HG03442 (cell line): ENCODE results near the gene SPATA32.

Experiments
- ATAC-seq: cut with Tn5 transposase; IDR thresholded peaks from one replicate; pipeline ENCODE4 v1.9.1; 2021; ENCODE audit warnings: mild to moderate bottlenecking, moderate library complexity; ENCODE audit not compliant: unreplicated experiment

The SPATA32 gene

DNA sequence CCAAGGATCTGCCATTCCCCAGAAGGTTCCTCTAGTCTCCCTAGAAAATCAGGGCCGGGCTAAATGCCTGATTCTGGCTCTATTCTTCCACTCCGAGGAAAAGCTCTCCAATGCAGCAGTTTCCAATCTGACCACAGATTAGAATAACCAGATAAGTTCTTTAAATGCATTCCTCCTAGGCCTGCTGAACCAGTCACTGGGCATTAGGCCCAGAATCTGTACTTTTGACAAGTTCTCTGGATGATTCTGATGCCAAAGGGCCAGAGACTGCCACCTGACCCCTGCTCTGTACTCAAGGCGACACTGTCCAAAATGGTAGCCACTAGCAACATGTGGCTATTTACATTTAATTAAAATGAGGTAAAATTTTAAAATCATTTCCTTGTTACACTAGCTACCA lies 32.6 kb upstream of the SPATA32 start:
- no peak for ATAC-seq

DNA sequence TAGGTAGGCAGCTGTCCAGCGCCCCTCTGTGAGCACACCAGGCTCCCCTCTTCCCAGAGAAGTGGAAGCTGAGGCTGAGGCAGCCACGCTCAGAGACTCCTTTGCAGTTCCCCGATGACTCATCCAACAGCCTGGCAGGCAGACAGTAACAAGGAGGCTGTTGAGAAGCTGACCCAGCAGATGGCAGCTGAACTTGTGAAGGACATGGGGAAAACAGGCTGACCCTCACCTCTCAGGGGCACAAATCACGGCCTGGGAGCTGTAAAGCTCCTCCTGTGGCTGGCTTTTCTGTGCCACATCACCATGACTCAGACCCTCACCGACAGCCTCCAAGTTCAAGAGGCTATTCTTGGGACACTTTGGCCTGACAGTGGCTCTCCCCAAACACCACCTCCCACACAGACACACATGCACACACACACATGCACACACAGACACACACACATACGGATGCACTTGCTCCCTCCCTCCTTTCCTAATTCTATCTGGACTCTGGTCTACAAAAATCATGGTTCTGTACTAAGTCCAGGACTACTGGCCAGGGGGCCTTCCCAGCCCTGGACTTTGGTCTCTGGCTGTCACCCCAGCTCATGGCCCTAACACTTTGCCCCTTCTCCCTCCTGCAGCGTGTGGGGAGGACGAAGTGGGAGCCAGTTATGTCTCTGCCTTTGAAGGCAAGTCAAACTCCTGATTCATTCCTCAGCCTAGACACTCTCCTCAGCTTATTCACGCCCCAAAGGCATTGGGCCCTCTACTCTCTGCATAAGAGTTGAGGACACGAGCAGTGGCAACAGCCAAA lies 31.7 kb upstream of the SPATA32 start:
- ATAC-seq = no peak

DNA sequence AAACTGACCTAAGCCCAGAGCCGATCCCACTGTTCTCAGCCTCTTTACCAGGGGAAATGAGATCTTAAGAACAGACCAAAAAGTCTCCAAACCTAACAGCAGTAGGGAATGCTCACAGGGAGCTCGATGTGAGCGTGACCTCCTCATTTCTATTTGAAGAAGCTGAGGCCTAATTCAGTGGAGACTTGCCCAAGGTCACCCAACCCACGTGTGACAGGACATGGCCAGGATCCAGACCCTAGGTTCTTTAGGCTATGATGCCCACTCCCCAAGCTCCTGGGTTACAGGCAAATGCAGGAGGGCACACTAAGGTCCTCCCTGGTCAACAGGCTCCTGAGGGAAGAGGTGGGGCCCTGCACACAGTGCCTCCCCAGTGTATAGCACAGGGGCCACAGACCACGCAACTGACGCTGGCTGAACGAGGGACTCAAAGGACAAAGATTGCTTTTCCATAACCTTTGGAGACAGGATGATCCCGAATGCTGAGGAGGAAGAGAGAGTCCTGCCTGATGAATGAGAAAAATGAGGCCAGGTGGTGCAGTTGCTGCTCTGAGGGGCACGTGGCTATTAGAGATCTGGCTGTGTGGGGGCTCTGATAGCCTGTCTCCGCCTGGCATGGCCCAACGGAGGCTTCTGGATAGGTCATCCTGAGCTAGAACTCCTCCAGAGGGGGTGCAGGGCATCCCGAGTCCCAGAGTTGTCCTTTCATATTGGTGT lies 31.0 kb upstream of the SPATA32 start:
- no peak for ATAC-seq

DNA sequence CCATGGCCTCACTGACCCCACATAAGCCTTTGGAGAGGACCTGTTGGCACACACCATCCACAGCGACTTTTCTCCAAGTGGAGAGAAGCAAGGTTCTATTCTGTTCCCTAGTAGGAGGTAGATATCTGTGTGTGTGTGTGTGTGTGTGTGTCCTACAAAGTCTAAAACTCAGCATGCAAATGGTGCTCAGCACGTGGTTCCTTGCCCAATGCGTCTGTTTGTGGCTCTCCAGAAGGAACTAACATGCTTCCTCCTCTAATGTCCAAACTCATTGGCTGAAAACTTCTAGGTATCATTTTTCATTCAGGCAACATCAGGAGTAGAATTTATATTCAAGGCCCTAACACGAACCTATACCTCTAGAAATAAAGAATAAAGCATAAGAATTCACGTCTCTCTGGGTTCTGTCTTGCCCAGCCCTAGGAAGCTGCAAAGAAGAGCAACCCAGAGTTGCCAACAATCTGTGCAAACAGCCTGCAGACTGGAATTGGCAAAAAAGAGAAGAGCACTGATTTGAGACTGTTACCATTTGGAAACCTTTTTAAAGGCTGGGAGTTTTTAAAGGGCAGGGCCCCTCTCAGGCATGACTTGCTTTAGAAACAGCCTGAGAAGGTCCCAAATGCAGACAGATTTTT lies 29.4 kb upstream of the SPATA32 start:
- no peak for ATAC-seq

DNA sequence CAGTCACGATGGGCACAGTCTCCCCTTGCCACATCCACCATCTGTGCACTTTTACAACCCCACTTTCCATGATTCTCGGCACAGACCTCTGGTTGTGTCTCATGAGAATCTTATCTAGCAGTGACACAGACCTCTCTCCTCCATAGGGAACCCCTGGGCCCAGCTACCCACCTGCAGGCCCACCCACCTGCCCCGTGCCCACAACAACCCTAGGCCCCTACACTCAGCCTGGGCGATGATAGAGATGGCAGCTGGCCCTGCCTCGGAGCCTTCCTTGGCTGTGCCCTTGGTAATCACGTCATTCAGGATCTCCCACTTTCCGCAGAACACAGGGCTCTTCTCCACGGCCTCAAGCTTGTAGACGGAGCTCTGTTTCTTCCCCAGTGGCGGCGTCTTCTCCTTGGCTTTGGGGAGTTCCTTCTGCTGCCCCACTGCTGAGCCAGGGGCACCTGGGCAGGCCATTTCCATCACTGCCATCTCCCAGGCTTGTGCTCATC lies 28.4 kb upstream of the SPATA32 start:
- ATAC-seq = no peak

DNA sequence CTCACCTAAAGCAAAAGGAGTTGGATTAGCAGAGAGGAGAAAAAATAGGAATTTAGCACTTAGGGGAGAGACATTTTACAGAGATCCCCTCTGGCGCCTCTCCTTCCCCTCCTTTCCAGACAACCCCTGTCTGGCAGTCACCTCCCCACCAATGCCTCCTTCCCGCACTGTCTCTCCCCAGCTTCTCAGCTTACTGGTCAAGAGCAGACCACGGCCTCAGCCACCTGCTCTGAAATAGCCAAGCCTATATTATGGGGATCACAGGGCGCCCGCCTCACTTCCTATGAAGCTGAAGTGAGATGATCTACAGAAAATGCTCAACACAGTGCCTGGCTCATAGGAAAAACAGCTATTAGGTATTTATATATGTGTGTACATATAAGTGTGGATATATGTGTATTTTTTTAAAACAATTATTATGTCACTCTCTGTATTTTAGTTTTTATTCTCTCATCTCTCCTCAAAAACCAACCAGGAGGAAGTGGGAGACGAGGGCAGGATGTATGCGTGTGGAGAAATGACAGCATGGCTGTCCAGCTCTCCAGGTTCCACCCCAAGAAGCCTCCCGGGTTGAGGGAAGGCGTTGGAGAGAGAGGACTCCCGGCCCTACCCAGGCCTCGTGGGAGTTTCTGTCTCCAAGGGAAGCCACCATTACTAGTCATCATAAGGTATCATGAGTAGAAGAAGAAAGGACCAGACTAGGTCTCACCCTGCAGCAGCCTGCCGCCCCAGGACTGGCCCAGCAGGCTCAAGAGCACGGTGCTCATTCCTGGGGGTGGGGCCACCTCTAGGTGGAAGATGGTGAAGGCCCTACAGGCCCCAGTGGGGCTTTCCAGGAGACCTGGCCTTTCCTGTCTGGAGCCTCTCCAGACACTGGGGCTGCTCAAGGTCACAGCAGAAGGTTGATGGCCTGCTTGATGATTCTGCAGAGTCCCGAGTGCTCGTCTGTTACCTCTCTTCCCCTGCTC lies 27.7 kb upstream of the SPATA32 start:
- no peak for ATAC-seq

DNA sequence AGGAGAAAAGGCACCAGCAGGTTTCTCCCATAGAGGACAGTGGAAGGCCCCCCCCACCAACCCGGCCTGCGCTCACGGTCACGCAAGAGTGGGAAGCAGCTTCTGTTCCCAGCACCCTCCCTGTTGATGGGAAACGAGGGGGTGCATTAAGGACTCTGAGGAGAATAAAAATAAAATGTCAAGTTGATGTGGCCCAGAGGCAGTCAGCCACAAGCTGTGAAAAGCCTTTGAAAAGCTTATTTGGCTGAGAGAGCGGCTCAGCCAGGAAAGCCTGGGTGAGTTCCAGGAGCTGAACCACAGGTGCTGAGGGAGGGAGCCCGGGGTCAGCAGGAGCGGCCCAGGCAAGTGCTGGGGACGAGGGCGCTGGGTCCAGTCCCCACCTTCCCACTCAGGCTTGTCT lies 26.9 kb upstream of the SPATA32 start:
- ATAC-seq = no peak

DNA sequence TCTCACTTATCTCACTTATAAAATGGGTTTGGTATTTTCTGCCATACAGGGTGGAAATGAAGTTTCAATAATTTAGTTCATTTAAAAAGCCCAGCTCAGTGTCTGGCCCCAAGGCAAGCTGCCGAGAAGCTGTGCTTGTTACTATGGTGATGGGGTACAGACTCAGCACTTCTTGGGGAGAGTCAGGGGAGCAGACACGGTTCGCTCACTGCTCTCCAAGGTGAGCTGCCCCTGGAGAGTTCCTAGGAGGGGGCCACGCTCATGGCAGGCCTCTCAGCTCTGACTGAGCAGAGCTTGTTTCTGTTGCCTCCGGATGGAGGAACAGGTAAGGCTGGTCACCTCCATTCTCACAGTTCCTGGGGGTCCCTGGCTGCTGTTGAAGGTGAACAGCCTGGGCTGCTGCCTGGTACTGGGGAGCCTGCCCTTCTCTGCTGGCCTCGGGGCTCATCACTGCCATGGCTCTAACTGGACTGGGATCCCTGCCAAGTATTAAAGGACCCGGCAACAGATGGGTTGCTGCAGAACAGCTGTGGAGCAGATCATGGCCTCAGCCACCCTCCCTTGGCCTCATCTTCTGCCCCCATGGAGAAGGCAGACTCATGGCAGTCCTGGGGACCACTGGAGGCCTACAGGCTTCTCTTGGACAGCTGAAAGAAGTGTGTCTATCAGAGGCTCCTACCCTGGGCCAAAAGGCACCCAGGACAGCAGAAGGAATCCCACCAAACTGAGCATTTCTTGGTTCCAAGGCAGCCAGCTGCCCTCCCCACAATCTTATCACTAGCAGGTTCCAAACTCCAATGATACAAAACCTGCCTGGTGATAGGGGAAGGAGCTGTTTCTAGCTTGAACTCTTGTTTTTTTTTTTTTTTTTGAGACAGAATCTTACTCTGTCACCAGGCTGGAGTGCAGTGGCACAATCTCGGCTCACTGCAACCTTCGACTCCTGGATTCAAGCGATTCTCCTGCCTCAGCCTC lies 25.9 kb upstream of the SPATA32 start:
- ATAC-seq = no peak

DNA sequence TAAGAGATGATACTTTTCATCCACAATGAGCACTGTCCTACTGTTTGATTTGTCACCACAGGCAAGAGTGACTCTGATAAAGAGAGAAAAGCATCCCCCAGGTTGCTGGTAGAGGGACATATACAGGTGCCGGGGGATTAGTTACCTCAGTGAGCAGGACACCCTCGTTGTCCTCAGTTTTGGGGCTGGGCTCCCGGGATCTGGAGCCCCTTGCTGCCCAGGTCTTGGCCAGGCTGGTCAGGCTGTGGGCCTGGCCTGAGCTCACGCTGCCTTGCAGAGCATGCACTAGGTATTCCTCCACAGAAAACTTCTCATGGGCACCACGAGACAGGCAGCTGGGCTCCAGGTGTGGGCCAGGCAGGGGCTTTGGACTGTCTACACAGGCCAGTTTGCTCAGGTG lies 24.4 kb upstream of the SPATA32 start:
- no peak for ATAC-seq

DNA sequence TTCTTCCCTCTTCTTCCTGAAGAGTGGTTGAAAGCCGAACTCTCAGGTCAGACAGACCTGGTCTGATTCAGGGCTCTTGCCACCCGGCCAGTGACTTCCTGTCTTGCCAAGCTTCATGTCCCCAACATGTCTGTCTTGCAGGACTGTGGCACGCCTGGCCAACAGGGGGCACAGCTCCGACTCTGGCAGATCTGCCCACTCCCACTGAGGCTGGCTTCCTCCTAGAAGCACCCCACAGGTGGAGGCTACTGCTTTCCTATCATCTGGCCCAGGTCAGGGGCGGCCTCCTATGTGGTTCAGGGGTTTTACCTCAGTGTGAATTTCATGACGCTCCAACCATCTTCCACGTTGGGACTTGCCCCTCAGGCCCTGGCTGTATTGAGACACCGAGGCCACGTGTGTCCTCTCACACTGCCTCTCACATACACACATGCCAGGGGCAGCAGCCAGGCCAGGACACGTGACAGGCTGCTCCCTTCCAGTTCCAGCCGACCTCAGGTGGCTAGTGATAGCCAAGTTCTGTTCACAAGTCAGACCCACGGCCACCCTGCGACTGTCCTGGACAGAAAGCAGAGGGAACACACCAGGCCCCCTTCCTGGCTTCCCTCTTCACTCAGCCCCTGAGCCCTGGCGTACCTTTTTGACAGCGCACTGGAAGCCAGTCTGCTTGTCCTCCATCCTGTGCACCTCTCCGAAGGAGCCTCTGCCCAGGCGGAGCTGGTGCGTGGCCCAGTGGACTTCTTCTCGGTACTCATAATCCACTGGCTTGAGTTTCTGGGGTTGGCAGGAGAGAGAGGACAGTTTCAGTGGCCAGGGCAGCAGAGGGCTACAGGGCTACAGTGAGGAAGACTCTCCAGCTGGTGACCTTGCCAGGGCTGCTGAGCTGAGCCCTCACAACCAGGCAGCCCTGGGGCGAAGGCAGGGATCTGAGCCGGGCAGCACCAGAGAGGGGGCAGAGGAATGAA lies 22.6 kb upstream of the SPATA32 start:
- no peak for ATAC-seq

DNA sequence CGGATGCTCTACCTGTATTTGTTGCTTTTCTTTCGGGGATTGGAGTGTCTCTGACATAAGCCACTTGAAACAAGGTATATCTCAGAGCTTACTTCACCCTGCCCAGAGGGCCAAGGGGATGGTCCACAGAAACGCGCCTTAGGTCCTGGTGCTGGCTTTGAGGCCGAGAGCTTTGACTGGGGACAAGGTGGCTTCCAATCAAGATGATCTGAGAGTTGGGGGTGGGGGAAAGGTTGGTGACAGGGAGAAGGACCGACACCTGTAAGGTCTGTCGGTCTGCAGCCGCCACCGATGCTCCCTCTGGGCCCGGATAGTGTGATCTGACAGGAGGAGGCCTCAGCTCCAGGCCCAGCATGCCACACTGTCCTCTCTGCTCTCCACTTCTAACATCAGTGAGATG lies 21.8 kb upstream of the SPATA32 start:
- ATAC-seq = no peak

DNA sequence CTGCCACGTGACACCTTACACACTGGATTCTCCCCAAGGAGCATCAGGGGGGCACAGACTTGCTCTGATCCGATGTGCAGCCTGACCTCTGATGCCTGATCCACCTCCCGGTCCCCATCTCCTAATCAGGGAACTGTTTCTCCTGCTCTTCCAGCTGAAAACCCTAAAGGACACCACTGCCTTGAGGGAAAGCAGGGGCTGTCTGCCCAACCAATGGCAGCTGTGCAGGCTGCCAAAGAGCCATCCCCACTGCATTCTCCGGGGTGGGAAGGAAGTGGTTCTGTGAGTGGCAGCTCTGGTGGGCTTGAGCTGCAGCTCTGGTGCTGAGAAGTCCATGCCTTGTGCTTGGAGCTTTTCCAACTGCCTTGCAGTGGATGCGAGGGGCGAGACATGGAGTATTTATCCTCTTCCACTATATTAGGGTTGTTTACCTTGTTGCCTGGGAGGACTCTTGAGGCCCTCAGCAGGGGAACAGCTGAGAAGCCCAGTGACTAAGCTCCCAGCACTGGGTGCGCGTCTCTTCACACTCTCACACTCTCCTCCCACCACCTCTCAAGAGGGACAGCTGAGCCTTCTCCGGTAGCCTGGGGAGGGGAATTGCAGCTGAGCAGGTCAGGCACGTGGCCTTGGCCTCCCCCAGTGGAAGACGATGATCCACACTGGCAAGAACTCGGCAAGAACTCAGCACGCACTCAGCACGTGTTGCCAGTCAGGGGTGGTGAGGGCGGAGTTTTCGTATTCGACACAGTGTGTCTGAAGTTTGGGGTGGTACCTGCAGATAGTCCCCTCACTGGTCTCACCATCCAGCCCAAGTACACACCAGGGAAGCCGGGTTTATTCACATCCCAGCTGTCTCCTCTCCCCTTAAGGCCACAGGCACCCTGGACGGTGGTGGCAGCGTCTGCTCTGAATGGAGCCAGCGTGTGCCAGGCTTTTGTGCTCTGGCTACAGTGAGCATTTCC lies 21.1 kb upstream of the SPATA32 start:
- no peak for ATAC-seq

DNA sequence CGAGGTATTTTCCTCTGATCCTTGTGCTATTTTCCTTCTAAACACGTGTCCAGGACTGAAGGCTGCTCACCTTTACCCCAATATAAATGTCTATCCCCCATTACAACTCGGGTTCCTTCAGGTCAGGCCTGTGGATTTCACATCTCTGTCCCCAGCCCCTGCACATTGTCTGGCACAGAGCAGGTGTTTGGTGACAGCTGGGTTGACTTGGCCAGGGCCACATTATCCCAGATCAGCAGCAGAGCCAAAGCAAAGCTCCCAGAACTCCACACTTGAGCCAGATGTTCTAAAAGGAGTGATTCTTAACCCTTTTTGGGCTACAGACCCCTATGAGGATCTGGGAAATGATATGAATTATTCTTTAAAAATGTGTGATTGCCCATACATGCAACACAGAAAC lies 18.0 kb upstream of the SPATA32 start:
- ATAC-seq = no peak

DNA sequence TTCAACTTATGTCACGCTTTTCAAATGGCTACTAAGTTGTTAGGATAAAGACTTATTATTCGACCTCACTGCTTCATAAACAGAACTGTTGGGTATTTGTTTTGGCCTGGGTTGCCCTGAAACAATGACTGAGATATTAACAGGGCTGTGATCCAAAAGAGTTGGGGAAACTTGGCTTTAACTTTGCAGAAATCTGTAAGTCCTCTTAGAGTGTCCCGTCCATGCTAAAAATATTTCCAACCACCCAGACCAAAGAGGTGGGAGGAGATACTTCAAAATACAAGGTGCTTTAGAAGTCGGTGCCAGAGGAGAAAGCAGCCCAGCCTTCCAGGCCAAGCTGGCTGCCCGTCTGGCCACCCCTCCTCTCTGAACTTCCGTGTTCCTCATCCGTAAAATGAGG lies 16.1 kb upstream of the SPATA32 start:
- ATAC-seq = no peak

DNA sequence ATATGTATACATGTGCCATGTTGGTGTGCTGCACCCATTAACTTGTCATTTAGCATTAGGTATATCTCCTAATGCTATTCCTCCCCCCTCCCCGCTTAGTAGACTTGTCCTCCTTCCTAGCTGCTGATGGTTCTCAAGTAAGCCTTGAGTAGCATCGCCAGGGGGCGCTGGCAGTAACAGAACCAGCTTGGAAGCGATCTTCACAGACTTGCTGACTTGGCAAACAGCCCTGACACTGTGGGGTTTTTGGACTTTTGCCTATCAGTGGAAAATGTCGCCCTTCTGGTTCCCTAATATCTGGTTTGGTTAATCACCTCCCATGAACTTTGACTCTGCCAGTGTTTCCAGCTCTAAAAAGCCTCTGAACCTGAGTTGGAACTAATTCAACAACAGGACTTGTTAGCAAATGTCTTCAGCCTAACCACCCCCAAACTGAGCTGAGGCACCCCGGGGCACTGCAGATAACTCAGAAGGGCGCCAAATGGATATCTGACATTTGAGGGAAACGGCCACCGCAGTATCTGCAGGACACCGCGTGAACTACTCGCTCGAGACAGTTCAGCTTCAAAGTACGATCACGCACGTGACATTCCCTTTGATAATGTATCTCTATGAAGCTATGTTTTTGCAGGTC lies 15.4 kb upstream of the SPATA32 start:
- ATAC-seq = no peak

DNA sequence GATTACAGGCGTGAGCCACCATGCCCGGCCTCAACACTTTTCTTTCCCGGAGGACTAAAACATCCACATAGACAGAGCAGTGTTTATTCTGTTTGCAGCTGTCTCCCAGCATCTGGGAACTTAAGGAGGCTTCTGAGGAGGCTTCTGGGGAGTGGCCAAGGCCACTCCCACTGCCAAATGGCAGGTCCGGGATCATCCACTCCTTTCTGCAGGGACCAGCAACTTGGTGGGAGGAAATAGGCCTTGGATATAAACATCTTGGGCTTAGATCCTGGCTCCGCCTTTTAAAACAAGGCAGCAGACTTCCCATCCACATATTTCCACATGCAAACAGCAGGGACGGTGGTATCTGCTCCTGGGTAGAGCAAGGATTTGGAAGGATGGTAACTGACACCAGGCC lies 14.1 kb upstream of the SPATA32 start:
- ATAC-seq = no peak

DNA sequence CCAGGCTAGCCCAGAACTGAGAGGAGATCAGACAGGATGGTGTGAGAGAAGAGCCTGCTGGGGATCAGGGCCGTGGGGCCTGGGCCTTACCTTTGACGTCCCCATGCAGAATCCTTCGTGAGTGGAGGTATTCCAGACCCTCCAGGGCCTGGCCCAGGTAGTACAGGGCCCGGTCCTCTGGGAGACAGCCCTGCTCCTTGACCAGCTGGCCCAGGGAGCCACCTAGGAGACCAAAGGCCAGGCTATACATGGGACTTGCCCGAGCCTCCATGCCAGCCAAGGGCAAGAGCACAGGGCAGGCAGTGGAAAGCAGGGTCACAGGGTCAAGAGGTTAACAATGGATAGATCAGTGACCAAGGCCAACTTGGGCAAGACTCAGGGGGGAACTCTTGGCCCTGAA lies 12.1 kb upstream of the SPATA32 start:
- no peak for ATAC-seq
